Neural crest cell (in vitro differentiated cells): ENCODE measurements around the gene NDUFB5. TPM values are rescaled to one million over a fixed set of nuclear protein-coding genes. Genes with fewer than 3 reads are reported as not detected.

Source experiments
- DNase-seq: peaks from one replicate; pipeline ENCODE4 v3.0.0; 2021; ENCODE audit warnings: low read depth, mixed read lengths, low spot score
- H3K27ac Mint-ChIP-seq: one replicate; pipeline ENCODE4 v1.8.0; 2021; ENCODE audit warnings: mild to moderate bottlenecking, mixed read lengths; ENCODE audit not compliant: unreplicated experiment
- H3K27me3 Mint-ChIP-seq: 2 replicates; pipeline ENCODE4 v1.8.0; 2021; ENCODE audit warnings: low read depth, mild to moderate bottlenecking, mixed read lengths
- H3K36me3 Mint-ChIP-seq: 2 replicates; pipeline ENCODE4 v1.8.0; 2021; ENCODE audit warnings: low read depth, mild to moderate bottlenecking, mixed read lengths
- H3K4me1 Mint-ChIP-seq: 2 replicates; pipeline ENCODE4 v1.8.0; 2021; ENCODE audit warnings: mixed read lengths
- H3K4me3 Mint-ChIP-seq: one replicate; pipeline ENCODE4 v1.8.0; 2021; ENCODE audit warnings: mild to moderate bottlenecking, mixed read lengths
- H3K9me3 Mint-ChIP-seq: 2 replicates; pipeline ENCODE4 v1.8.0; 2021; ENCODE audit warnings: mixed read lengths
- total RNA-seq: library from RNA; stranded (reverse); gene quantifications from 2 replicates; pipeline ENCODE4 v1.2.1, GENCODE V29; 2021
- TF ChIP-seq, protein P1 (sequence below): fragments of 200-600 bp; sonication (generic); conservative IDR thresholded peaks from 2 replicates; pipeline ENCODE4 v1.5.0; 2021; ENCODE audit warnings: antibody characterized with exemption, mild to moderate bottlenecking

Gene NDUFB5
- total RNA-seq, 1 donor from 2014 or later = 74.3 TPM

DNA sequence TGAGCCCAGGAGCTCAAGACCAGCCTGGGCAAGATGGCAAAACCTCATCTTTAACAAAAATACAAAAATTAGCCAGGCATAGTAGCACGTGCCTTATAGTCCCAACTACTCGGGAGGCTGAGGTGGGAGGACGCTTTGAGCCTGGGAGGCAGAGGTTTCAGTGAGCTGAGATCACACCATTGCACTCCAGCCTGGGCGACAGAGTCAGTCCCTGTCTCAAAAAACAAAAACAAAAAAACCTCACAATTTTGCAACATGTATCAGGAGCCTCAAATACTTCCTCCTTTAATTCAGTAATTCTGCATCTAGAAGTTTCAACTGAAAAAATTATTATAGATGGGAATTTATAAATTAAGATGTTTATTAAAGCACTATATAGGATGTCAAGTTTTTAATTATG lies 1.3 kb upstream of the NDUFB5 start:
- Mint-ChIP-seq H3K27me3 (no peaks in the 10 kb centered on the region), H3K4me1 (peaks cover 18% of the 10 kb centered on the region), H3K36me3 (no peaks in the 10 kb centered on the region), H3K4me3 (peak overlapping the region; percentile 99), H3K9me3 (no peaks in the 10 kb centered on the region), H3K27ac (no peak overlapping the region)
- no peak for DNase-seq
- TF ChIP-seq, protein P1, sequence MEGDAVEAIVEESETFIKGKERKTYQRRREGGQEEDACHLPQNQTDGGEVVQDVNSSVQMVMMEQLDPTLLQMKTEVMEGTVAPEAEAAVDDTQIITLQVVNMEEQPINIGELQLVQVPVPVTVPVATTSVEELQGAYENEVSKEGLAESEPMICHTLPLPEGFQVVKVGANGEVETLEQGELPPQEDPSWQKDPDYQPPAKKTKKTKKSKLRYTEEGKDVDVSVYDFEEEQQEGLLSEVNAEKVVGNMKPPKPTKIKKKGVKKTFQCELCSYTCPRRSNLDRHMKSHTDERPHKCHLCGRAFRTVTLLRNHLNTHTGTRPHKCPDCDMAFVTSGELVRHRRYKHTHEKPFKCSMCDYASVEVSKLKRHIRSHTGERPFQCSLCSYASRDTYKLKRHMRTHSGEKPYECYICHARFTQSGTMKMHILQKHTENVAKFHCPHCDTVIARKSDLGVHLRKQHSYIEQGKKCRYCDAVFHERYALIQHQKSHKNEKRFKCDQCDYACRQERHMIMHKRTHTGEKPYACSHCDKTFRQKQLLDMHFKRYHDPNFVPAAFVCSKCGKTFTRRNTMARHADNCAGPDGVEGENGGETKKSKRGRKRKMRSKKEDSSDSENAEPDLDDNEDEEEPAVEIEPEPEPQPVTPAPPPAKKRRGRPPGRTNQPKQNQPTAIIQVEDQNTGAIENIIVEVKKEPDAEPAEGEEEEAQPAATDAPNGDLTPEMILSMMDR = no peak

DNA sequence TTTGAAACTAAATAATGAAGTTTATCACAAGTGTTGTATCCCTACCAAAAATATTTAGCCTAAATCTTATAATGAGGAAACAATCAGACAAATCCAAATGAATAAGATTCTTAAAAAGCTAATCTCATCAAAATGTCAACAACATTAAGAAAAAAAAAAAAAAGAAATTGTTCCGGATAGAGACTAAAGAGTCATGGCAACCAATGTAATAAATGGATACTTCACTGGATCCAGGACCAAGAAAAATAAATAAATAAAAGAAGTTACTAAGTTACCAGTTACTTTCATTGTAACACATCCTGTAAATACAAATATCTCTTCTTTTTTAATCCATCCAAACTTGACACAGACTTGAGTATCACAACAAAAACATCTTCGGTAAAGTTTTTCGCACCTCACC lies 763 bp upstream of the NDUFB5 start:
- TF ChIP-seq, protein P1 = no peak
- Mint-ChIP-seq H3K9me3 (no peaks in the 10 kb centered on the region), H3K4me3 (peak overlapping the region; percentile 99), H3K27ac (peak overlapping the region; percentile 100), H3K4me1 (peaks cover 18% of the 10 kb centered on the region), H3K27me3 (no peaks in the 10 kb centered on the region), H3K36me3 (no peaks in the 10 kb centered on the region)
- no peak for DNase-seq

DNA sequence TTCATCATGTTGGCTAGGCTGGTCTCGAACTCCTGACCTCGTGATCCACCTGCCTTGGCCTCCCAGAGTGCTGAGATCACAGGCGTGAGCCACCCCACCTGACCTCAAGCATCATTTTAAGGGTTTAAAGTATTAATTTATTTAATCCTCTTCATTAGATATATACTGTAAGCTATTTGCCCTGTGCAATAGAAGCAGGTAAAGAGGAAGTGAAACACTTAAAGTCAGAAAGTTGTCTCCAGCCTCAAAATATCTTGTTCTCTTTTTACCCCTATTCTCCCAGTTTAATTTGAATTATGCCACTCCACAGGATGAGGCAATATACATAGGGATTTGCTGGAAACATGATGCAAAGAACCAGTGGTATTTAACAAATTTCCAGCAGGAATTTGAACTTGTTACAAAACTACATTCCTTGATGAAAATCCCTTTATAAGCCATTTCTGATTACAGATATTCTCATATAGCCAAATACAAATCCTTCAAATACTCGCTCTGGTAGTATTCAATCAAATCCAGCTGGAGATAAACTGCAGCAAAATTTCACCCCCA lies 2.0 kb downstream of the NDUFB5 start:
- Mint-ChIP-seq H3K9me3 (no peaks in the 10 kb centered on the region), H3K27me3 (no peaks in the 10 kb centered on the region), H3K27ac (no peak overlapping the region), H3K36me3 (peaks cover 3% of the 10 kb centered on the region), H3K4me3 (peak overlapping the region; percentile 80), H3K4me1 (peaks cover 22% of the 10 kb centered on the region)
- no peak for DNase-seq
- TF ChIP-seq, protein P1 = no peak

DNA sequence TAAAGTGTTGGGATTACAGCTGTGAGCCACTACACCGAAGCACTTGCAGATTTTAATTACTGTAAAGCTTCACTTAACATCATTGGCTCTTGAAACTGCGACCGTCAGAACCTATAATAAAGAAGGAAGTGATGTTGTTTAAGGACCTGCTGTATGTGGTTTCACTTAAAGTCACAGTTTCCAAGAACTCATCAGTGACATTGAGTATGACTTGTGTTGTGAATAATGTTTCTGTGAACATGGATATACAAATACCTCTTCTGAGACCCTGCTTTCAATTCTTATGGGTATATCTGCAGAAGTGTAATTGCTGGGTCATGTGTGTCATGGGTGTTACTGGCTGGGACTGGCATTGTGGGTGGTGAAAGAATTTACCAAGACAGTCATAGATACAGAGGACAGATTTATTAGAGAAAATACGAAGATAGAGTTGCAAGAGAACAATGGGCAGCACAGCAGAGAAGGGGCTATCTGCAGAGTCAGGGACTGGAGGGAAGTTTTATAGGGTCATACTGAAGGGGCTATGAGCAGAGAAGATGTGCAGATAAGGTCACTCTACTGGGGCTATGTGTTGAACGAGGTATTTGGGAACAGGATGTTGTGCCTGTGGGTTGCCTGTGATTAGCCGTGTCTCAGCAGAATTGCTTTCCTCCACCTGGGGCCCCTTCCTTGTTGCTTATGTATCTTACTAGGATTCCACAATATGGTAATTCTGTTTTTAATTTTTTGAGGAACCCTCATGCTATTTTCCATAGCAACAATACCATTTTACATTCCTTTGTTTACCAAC lies 4.5 kb downstream of the NDUFB5 start:
- Mint-ChIP-seq H3K27me3 (no peaks in the 10 kb centered on the region), H3K27ac (no peak overlapping the region)

DNA sequence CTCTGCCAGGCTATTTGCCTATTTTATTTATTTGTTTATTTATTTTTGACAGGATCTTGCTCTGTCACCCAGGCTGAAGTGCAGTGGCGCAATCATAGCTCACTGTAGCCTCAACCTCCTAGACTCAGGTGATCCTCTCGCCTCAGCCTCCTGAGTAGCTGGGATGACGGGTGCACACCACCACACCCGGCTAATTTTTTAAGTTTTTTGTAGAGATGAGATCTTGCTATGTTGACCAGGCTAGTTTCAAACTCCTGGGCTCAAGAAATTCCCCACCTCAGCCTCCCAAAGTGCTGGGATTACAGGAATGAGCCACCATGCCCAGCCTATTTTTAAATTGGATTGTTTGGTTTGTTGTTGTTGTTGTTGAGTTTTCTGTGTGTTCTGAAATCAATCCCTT lies 5.5 kb downstream of the NDUFB5 start:
- TF ChIP-seq, protein P1 = no peak
- peaks cover 13% of the 10 kb centered on the region for H3K4me1 Mint-ChIP-seq
- DNase-seq = no peak
- H3K27ac Mint-ChIP-seq = no peak overlapping the region
- H3K36me3 Mint-ChIP-seq = peaks cover 3% of the 10 kb centered on the region
- H3K4me3 Mint-ChIP-seq = no peak overlapping the region
- no peaks in the 10 kb centered on the region for H3K27me3 Mint-ChIP-seq
- H3K9me3 Mint-ChIP-seq = no peaks in the 10 kb centered on the region

More for the DNA sequence above, 4.5 kb downstream of the NDUFB5 start:
- H3K4me3 Mint-ChIP-seq = peak overlapping the region; percentile 18
- peaks cover 22% of the 10 kb centered on the region for H3K4me1 Mint-ChIP-seq
- H3K36me3 Mint-ChIP-seq = peaks cover 3% of the 10 kb centered on the region
- no peaks in the 10 kb centered on the region for H3K9me3 Mint-ChIP-seq
- TF ChIP-seq, protein P1 = no peak
- no peak for DNase-seq
